ENCODE results near the gene GNS. TPM values are rescaled to one million over a fixed set of nuclear protein-coding genes. Genes with fewer than 3 reads are reported as not detected.

The GNS gene
- total and polyA plus RNA-seq, 7 experiments from 2014 or later = 24.4 to 62.8 (median 36.0) TPM

- no peak for DNase-seq
- no peaks in the 10 kb centered on the region for H3K27me3 ChIP-seq (ENCODE audit: control insufficient read depth in 2 of 2, insufficient read depth in 2 of 2, low read length in 2 of 2)
- ATAC-seq = no peak
- Mint-ChIP-seq H3K4me1 (peaks cover 12 to 37% (median 29%) of the 10 kb centered on the region in 7 donors), H3K9me3 (no peaks in the 10 kb centered on the region), H3K4me3 (no peak overlapping the region), H3K27me3 (no peaks in the 10 kb centered on the region), H3K27ac (peak overlapping the region in 4 of 9 donors; percentile 25 to 61 (median 36)), H3K36me3 (peaks cover 12 to 57% (median 35%) of the 10 kb centered on the region in 5 donors)
- ChIA-PET POLR2A (no interaction called here), CTCF (interaction anchor here (1.4 kb wide), 1 partner anchor 164 kb away, joined by 4 read pairs; no protein-coding TSS in a partner anchor)
- H3K4me3 ChIP-seq (ENCODE audit: low read length) = no peak overlapping the region
- H3K4me1 ChIP-seq (ENCODE audit: control insufficient read depth in 2 of 2, insufficient read depth in 2 of 2, low read length in 2 of 2) = peaks cover 0 to 13% of the 10 kb centered on the region in 2 donors
- intact Hi-C loops (cut with micrococcal nuclease) = no loop called here
- H3K27ac ChIP-seq (ENCODE audit: low read depth, low read length) = no peak overlapping the region
- H3K9me3 ChIP-seq (ENCODE audit: control insufficient read depth in 2 of 3, low read length in 3 of 3) = no peaks in the 10 kb centered on the region
- peaks cover 0 to 19% (median 9%) of the 10 kb centered on the region in 3 experiments for H3K36me3 ChIP-seq (ENCODE audit: control insufficient read depth in 2 of 3, insufficient read depth in 3 of 3, low read length in 3 of 3)
Observed at GRCh38 chr12:64713376-64713775, 45.8 kb downstream of the GNS start.

GRCh38 chr12:64709429-64709828 lies 49.8 kb downstream of the GNS start:
- intact Hi-C loops (cut with micrococcal nuclease) = no loop called here
- CTCF ChIA-PET = interaction anchor here (1.2 kb wide), 1 partner anchor 160 kb away, joined by 3 read pairs; no protein-coding TSS in a partner anchor

GRCh38 chr12:64707926-64708325 lies 51.3 kb downstream of the GNS start:
- POLR2A ChIA-PET = interaction anchor here (2.0 kb wide), 1 partner anchor 10 kb away, joined by 6 read pairs; no protein-coding TSS in a partner anchor
- H3K27me3 Mint-ChIP-seq = no peaks in the 10 kb centered on the region
- DNase-seq (no peak), ATAC-seq (no peak)
- CTCF ChIA-PET = interaction anchor here (1.7 to 2.7 kb wide), 2 partner anchors 11 to 159 kb away, joined by 6 to 11 read pairs; no protein-coding TSS in a partner anchor
- no peak overlapping the region for H3K27ac Mint-ChIP-seq
- no peak overlapping the region for H3K4me3 Mint-ChIP-seq
- H3K36me3 Mint-ChIP-seq = peaks cover 0 to 25% (median 24%) of the 10 kb centered on the region in 5 donors
- intact Hi-C loops (cut with micrococcal nuclease) = no loop called here
- H3K4me1 ChIP-seq (ENCODE audit: control insufficient read depth in 2 of 2, insufficient read depth in 2 of 2, low read length in 2 of 2) = no peaks in the 10 kb centered on the region
- H3K27ac ChIP-seq (ENCODE audit: low read depth, low read length) = no peak overlapping the region
- peaks cover 0 to 1% (median 0%) of the 10 kb centered on the region in 11 donors for H3K9me3 Mint-ChIP-seq
- no peaks in the 10 kb centered on the region for H3K27me3 ChIP-seq (ENCODE audit: control insufficient read depth in 2 of 2, insufficient read depth in 2 of 2, low read length in 2 of 2)
- H3K36me3 ChIP-seq (ENCODE audit: control insufficient read depth in 2 of 3, insufficient read depth in 3 of 3, low read length in 3 of 3) = no peaks in the 10 kb centered on the region
- no peak overlapping the region for H3K4me3 ChIP-seq (ENCODE audit: low read length)
- H3K4me1 Mint-ChIP-seq = peaks cover 0 to 15% (median 4%) of the 10 kb centered on the region in 7 donors
- no peaks in the 10 kb centered on the region for H3K9me3 ChIP-seq (ENCODE audit: control insufficient read depth in 2 of 3, low read length in 3 of 3)

More at GRCh38 chr12:64709429-64709828, 49.8 kb downstream of the GNS start:
- Histone ChIP-seq H3K4me1 (ENCODE audit: control insufficient read depth in 2 of 2, insufficient read depth in 2 of 2, low read length in 2 of 2) (peaks cover 0 to 5% of the 10 kb centered on the region in 2 donors), H3K9me3 (ENCODE audit: control insufficient read depth in 2 of 3, low read length in 3 of 3) (no peaks in the 10 kb centered on the region), H3K27me3 (ENCODE audit: control insufficient read depth in 2 of 2, insufficient read depth in 2 of 2, low read length in 2 of 2) (no peaks in the 10 kb centered on the region), H3K36me3 (ENCODE audit: control insufficient read depth in 2 of 3, insufficient read depth in 3 of 3, low read length in 3 of 3) (no peaks in the 10 kb centered on the region), H3K4me3 (ENCODE audit: low read length) (no peak overlapping the region), H3K27ac (ENCODE audit: low read depth, low read length) (no peak overlapping the region)
- Mint-ChIP-seq H3K4me3 (peak overlapping the region in 1 of 10 donors; percentile 34), H3K36me3 (peaks cover 3 to 37% (median 30%) of the 10 kb centered on the region in 5 donors), H3K27ac (peak overlapping the region in 1 of 9 donors; percentile 39), H3K9me3 (peaks cover 0 to 1% (median 0%) of the 10 kb centered on the region in 11 donors), H3K4me1 (peaks cover 4 to 25% (median 14%) of the 10 kb centered on the region in 7 donors), H3K27me3 (no peaks in the 10 kb centered on the region)
- no peak for ATAC-seq
- POLR2A ChIA-PET = interaction anchor here (0.9 to 1.2 kb wide), 2 partner anchors 10 to 100 kb away, joined by 3 read pairs; no protein-coding TSS in a partner anchor
- DNase-seq = no peak

- ChIA-PET CTCF (interaction anchor here (1.7 to 2.7 kb wide), 2 partner anchors 10 to 158 kb away, joined by 6 to 11 read pairs; no protein-coding TSS in a partner anchor), POLR2A (interaction anchor here (1.2 to 2.0 kb wide), 4 partner anchors 10 to 163 kb away, joined by 3 to 6 read pairs (median 4); partner anchors contain the start of gene RASSF3)
Observed at GRCh38 chr12:64707362-64707761, 51.8 kb downstream of the GNS start.

GRCh38 chr12:64706857-64707256 lies 52.3 kb downstream of the GNS start:
- no peaks in the 10 kb centered on the region for H3K27me3 Mint-ChIP-seq
- peaks cover 0 to 1% (median 0%) of the 10 kb centered on the region in 11 donors for H3K9me3 Mint-ChIP-seq
- Histone ChIP-seq H3K36me3 (ENCODE audit: control insufficient read depth in 2 of 3, insufficient read depth in 3 of 3, low read length in 3 of 3) (no peaks in the 10 kb centered on the region), H3K9me3 (ENCODE audit: control insufficient read depth in 2 of 3, low read length in 3 of 3) (no peaks in the 10 kb centered on the region), H3K4me3 (ENCODE audit: low read length) (no peak overlapping the region), H3K4me1 (ENCODE audit: control insufficient read depth in 2 of 2, insufficient read depth in 2 of 2, low read length in 2 of 2) (no peaks in the 10 kb centered on the region), H3K27ac (ENCODE audit: low read depth, low read length) (no peak overlapping the region), H3K27me3 (ENCODE audit: control insufficient read depth in 2 of 2, insufficient read depth in 2 of 2, low read length in 2 of 2) (no peaks in the 10 kb centered on the region)
- peaks cover 3 to 24% (median 10%) of the 10 kb centered on the region in 7 donors for H3K4me1 Mint-ChIP-seq
- DNase-seq = no peak
- peak overlapping the region in 1 of 9 donors; percentile 13 for H3K27ac Mint-ChIP-seq
- no peak overlapping the region for H3K4me3 Mint-ChIP-seq
- H3K36me3 Mint-ChIP-seq = peaks cover 0 to 34% (median 22%) of the 10 kb centered on the region in 5 donors
- intact Hi-C loops (cut with micrococcal nuclease) = no loop called here
- ATAC-seq = no peak
- ChIA-PET CTCF (interaction anchor here (0.6 to 2.7 kb wide), 3 partner anchors 10 to 158 kb away, joined by 3 to 11 read pairs (median 6); no protein-coding TSS in a partner anchor), POLR2A (interaction anchor here (1.1 to 2.0 kb wide), 5 partner anchors 9 to 162 kb away, joined by 3 to 6 read pairs (median 4); partner anchors contain the start of gene RASSF3)

More at GRCh38 chr12:64707362-64707761, 51.8 kb downstream of the GNS start:
- DNase-seq (no peak), ATAC-seq (no peak)
- H3K4me1 ChIP-seq (ENCODE audit: control insufficient read depth in 2 of 2, insufficient read depth in 2 of 2, low read length in 2 of 2) = no peaks in the 10 kb centered on the region
- H3K36me3 ChIP-seq (ENCODE audit: control insufficient read depth in 2 of 3, insufficient read depth in 3 of 3, low read length in 3 of 3) = no peaks in the 10 kb centered on the region
- no peak overlapping the region for H3K27ac ChIP-seq (ENCODE audit: low read depth, low read length)
- intact Hi-C loops (cut with micrococcal nuclease) = no loop called here
- no peak overlapping the region for H3K27ac Mint-ChIP-seq
- H3K4me3 Mint-ChIP-seq = no peak overlapping the region
- H3K9me3 ChIP-seq (ENCODE audit: control insufficient read depth in 2 of 3, low read length in 3 of 3) = no peaks in the 10 kb centered on the region
- peaks cover 0 to 1% (median 0%) of the 10 kb centered on the region in 11 donors for H3K9me3 Mint-ChIP-seq
- peaks cover 0 to 19% (median 5%) of the 10 kb centered on the region in 7 donors for H3K4me1 Mint-ChIP-seq
- no peaks in the 10 kb centered on the region for H3K27me3 ChIP-seq (ENCODE audit: control insufficient read depth in 2 of 2, insufficient read depth in 2 of 2, low read length in 2 of 2)
- H3K4me3 ChIP-seq (ENCODE audit: low read length) = no peak overlapping the region
- H3K36me3 Mint-ChIP-seq = peaks cover 0 to 29% (median 22%) of the 10 kb centered on the region in 5 donors
- H3K27me3 Mint-ChIP-seq = no peaks in the 10 kb centered on the region

- Histone ChIP-seq H3K27ac (ENCODE audit: low read depth, low read length) (no peak overlapping the region), H3K4me1 (ENCODE audit: control insufficient read depth in 2 of 2, insufficient read depth in 2 of 2, low read length in 2 of 2) (peaks cover 0 to 5% of the 10 kb centered on the region in 2 donors), H3K27me3 (ENCODE audit: control insufficient read depth in 2 of 2, insufficient read depth in 2 of 2, low read length in 2 of 2) (no peaks in the 10 kb centered on the region), H3K9me3 (ENCODE audit: control insufficient read depth in 2 of 3, low read length in 3 of 3) (no peaks in the 10 kb centered on the region), H3K4me3 (ENCODE audit: low read length) (no peak overlapping the region), H3K36me3 (ENCODE audit: control insufficient read depth in 2 of 3, insufficient read depth in 3 of 3, low read length in 3 of 3) (no peaks in the 10 kb centered on the region)
- no peak overlapping the region for H3K4me3 Mint-ChIP-seq
- peaks cover 6 to 29% (median 15%) of the 10 kb centered on the region in 7 donors for H3K4me1 Mint-ChIP-seq
- H3K27ac Mint-ChIP-seq = peak overlapping the region in 5 of 9 donors; percentile 10 to 51 (median 14)
- ChIA-PET CTCF (interaction anchor here (0.6 to 2.7 kb wide), 4 partner anchors 9 to 157 kb away, joined by 3 to 11 read pairs (median 4); no protein-coding TSS in a partner anchor), POLR2A (interaction anchor here (0.6 to 2.0 kb wide), 6 partner anchors 8 to 211 kb away, joined by 3 to 6 read pairs (median 4); partner anchors contain the start of gene RASSF3)
- ATAC-seq = no peak
- H3K9me3 Mint-ChIP-seq = peaks cover 0 to 1% (median 0%) of the 10 kb centered on the region in 11 donors
- intact Hi-C loops (cut with micrococcal nuclease) = no loop called here
- no peak for DNase-seq
- H3K36me3 Mint-ChIP-seq = peaks cover 0 to 30% (median 19%) of the 10 kb centered on the region in 5 donors
- H3K27me3 Mint-ChIP-seq = no peaks in the 10 kb centered on the region
Observed at GRCh38 chr12:64706306-64706705, 52.9 kb downstream of the GNS start.
